T-cell (primary cell): Measurements from ENCODE around the gene GH2. TPM values are rescaled to one million over a fixed set of nuclear protein-coding genes. Genes with fewer than 3 reads are reported as not detected.
A peak's percentile ranks its signal among the peaks of the same experiment; 100 is the strongest.
"Not testable (repeated sequence)": the region's sequence is repeated elsewhere in the genome, so short reads cannot be mapped to it uniquely, and the experiment has no call there.

ENCODE experiments used
- ATAC-seq, 4 experiments: fragments of 200-7000 bp in 3 of 4; fragments of 150-1000 bp in 1 of 4; cut with Tn5 transposase; replicated peaks in 1 of 4; 1 replicate in 3 of 4; 2 replicates in 1 of 4; pipeline ENCODE4 v1.10.0; 2021; ENCODE audit warnings: moderate library complexity in 3 of 4, mild to moderate bottlenecking in 2 of 4, moderate number of reproducible peaks in 1 of 4
- CTCF ChIA-PET, 2 donors: fragments of 300-600 bp; sonication (Branson Sonifier 250); formaldehyde crosslinking; loops; one replicate each; lab custom pipeline; 2022; ENCODE audit warnings: antibody characterized with exemption in 2 of 2; lab: Charles Lee
- POLR2A ChIA-PET, 2 donors: fragments of 300-600 bp; sonication (Branson Sonifier 250); formaldehyde crosslinking; loops; one replicate each; lab custom pipeline; 2022; ENCODE audit warnings: antibody characterized with exemption in 2 of 2; lab: Charles Lee
- DNase-seq, 35 experiments: peaks; one replicate each; pipeline versions ENCODE4 v3.0.0 to v3.0.0-alpha.2; 2013 to 2023
- H3K27ac ChIP-seq: one replicate; pipeline ENCODE4 v1.5.1; 2013; ENCODE audit warnings: low read length
- H3K27me3 ChIP-seq, 2 experiments: replicated peaks in 1 of 2; 1 replicate in 1 of 2; 2 replicates in 1 of 2; pipeline versions ENCODE4 v1.6.1 to v1.7.0; 2013; ENCODE audit warnings: low read length in 1 of 2, mixed read lengths in 1 of 2; ENCODE audit not compliant: control insufficient read depth in 2 of 2, insufficient read depth in 2 of 2; ENCODE audit errors: extremely low read depth in 1 of 2
- H3K36me3 ChIP-seq, 2 donors: 1 replicate in 1 of 2; 2 replicates in 1 of 2; pipeline versions ENCODE4 v1.6.1 to v1.7.0; 2013; ENCODE audit warnings: low read length in 1 of 2; ENCODE audit not compliant: control insufficient read depth in 2 of 2, insufficient read depth in 1 of 2; ENCODE audit errors: extremely low read depth in 1 of 2
- H3K4me1 ChIP-seq, 2 experiments: 1 replicate in 1 of 2; 2 replicates in 1 of 2; pipeline versions ENCODE4 v1.6.1 to v1.7.0; 2013; ENCODE audit warnings: low read length in 2 of 2, mixed read lengths in 1 of 2; ENCODE audit not compliant: insufficient read depth in 2 of 2, control insufficient read depth in 1 of 2; ENCODE audit errors: extremely low read depth in 1 of 2
- H3K4me3 ChIP-seq, 2 donors: 1 replicate in 1 of 2; 2 replicates in 1 of 2; pipeline versions ENCODE4 v1.5.1 to v1.7.0; 2013; ENCODE audit warnings: mild to moderate bottlenecking in 2 of 2, low read length in 1 of 2, moderate library complexity in 1 of 2; ENCODE audit not compliant: control insufficient read depth in 1 of 2; ENCODE audit errors: extremely low read depth in 1 of 2
- H3K9me3 ChIP-seq: 2 replicates; pipeline ENCODE4 v1.7.0; 2013
- H3K27ac Mint-ChIP-seq, 2 donors: one replicate each; pipeline ENCODE4 v1.8.0; 2020 to 2021; ENCODE audit warnings: mild to moderate bottlenecking in 2 of 2, mixed read lengths in 2 of 2
- H3K27me3 Mint-ChIP-seq, 2 donors: one replicate each; pipeline ENCODE4 v1.8.0; 2021 to 2022; ENCODE audit warnings: mixed read lengths in 2 of 2
- H3K36me3 Mint-ChIP-seq: one replicate; pipeline ENCODE4 v1.8.0; 2021; ENCODE audit warnings: mixed read lengths
- H3K4me1 Mint-ChIP-seq, 3 donors: one replicate each; pipeline ENCODE4 v1.8.0; 2020 to 2022; ENCODE audit warnings: mixed read lengths in 3 of 3, mild to moderate bottlenecking in 1 of 3
- H3K4me3 Mint-ChIP-seq, 3 donors: one replicate each; pipeline ENCODE4 v1.8.0; 2020 to 2022; ENCODE audit warnings: mild to moderate bottlenecking in 3 of 3, mixed read lengths in 3 of 3, moderate library complexity in 3 of 3
- H3K9me3 Mint-ChIP-seq, 3 donors: one replicate each; pipeline ENCODE4 v1.8.0; 2020 to 2022; ENCODE audit warnings: mixed read lengths in 3 of 3
- WGBS: methylation state at CpG from one replicate; pipeline ENCODE4 v1.1.5; 2013; ENCODE audit warnings: missing lambda C conversion rate; ENCODE audit not compliant: insufficient coverage; 5-methylcytosine and 5-hydroxymethylcytosine counted together
- total RNA-seq, 35 experiments: library from RNA in 6 of 35; stranded (reverse) in 6 of 35; fragments of 120-200 nt in 1 of 35; gene quantifications; one replicate each; pipeline versions ENCODE4 v1.2.1 to v1.2.4 and lab custom pipeline; 2013 to 2026

Gene GH2
- total RNA-seq, 5 donors from 2014 or later (not counting 1 experiment from before 2014, with no cell fraction given), result not detected

DNA sequence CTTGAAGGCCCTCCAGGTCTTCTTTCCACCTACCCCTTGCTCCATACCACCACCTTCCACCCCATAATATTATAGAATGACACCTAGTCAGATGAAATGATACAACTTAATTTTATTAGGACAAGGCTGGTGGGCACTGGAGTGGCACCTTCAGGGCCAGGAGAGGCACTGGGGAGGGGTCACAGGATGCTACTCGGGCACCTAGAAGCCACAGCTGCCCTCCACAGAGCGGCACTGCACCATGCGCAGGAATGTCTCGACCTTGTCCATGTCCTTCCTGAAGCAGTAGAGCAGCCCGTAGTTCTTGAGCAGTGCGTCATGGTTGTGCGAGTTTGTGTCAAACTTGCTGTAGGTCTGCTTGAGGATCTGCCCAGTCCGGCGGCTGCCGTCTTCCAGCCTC, 13.1 kb upstream of the GH2 start:
- H3K4me3 Mint-ChIP-seq, result not testable (repeated sequence)

DNA sequence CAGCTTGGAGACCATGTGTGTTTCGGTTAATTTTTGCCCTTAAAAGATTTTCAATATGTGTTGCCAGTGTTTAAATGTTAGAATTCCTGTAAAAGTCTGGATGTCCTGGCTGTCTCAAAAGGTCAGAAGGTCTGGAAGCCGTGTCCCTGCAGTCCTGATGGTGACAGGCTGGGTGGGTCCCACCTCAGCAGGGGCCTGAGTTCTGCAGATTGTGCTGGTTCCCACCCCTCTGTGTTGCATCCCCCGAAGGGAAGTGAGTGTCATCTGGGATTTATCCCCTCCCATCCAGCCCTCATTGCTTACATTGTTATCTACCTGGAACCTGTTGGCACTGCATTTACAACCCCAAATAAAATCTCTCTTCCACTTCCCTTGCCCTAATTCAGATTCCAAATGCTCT, 12.3 kb upstream of the GH2 start:
- H3K27ac Mint-ChIP-seq, POLR2A ChIA-PET: not testable (repeated sequence)

More for the DNA sequence above, 13.1 kb upstream of the GH2 start:
- H3K4me3 ChIP-seq, H3K27ac Mint-ChIP-seq, H3K36me3 Mint-ChIP-seq, H3K4me1 Mint-ChIP-seq, POLR2A ChIA-PET, CTCF ChIA-PET, H3K9me3 Mint-ChIP-seq, H3K27ac ChIP-seq, H3K36me3 ChIP-seq, H3K27me3 Mint-ChIP-seq, H3K4me1 ChIP-seq, DNase-seq, ATAC-seq, H3K9me3 ChIP-seq, H3K27me3 ChIP-seq: not testable (repeated sequence)
- WGBS, result no CpG with 5 or more reads among the region's 10 CpGs

GRCh38 chr17:63892316-63893037, 10.7 kb upstream of the GH2 start:
- 100% methylated on average over 2 of the region's 11 CpGs for WGBS
- H3K4me1 ChIP-seq, DNase-seq, H3K36me3 Mint-ChIP-seq, ATAC-seq, H3K4me3 ChIP-seq, H3K4me3 Mint-ChIP-seq, H3K9me3 ChIP-seq, H3K9me3 Mint-ChIP-seq, POLR2A ChIA-PET, H3K4me1 Mint-ChIP-seq, H3K36me3 ChIP-seq, H3K27me3 Mint-ChIP-seq, H3K27ac Mint-ChIP-seq, H3K27ac ChIP-seq, CTCF ChIA-PET, H3K27me3 ChIP-seq: not testable (repeated sequence)

More for the DNA sequence above, 12.3 kb upstream of the GH2 start:
- H3K27me3 Mint-ChIP-seq, H3K27me3 ChIP-seq, H3K36me3 Mint-ChIP-seq, CTCF ChIA-PET, H3K36me3 ChIP-seq, H3K4me1 ChIP-seq, H3K9me3 Mint-ChIP-seq, H3K9me3 ChIP-seq, H3K27ac ChIP-seq, DNase-seq, H3K4me1 Mint-ChIP-seq, ATAC-seq, H3K4me3 ChIP-seq, H3K4me3 Mint-ChIP-seq: not testable (repeated sequence)
- WGBS, result 83% methylated on average over 1 of the region's 3 CpGs

DNA sequence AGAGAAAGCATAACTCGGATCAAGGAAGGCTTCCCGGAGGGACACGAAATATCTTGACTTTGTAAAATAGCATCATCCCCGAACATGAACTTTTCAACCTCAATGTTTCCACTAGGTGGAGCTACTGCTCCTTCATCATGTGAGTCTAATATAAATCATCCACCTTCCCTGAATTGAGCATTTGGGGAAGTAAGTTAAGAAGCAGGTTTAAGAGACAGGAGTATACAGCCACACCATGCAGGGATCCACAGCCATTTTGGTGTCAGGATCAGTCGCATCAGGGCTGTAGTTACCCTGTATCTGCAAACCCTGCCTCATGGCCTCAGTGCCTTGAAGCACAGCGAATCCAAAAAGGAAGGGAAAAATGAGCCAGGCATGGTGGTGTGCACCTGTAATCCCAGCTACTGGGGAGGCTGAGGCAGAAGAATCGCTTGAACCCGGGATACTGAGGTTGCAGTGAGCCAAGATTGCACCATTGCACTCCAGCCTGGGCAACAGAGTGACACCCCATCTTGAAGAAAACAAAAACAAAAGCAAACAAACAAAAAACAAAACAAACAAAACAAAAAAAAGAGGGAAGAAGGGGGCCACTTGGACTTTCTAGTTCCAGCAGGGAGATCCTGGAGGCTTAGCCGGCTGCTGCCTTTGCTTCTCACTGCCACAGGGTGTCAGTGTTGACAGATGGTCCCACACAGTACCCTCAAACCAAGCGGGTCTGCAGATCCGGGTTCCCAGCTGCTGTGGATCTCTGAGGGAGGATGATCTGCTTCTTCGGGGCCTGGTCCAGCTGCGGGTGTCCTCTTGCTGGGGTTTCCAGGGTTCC, 7.5 kb upstream of the GH2 start:
- H3K9me3 ChIP-seq, H3K36me3 Mint-ChIP-seq, H3K36me3 ChIP-seq, H3K4me3 ChIP-seq, H3K27ac Mint-ChIP-seq, H3K27me3 Mint-ChIP-seq, POLR2A ChIA-PET, H3K27me3 ChIP-seq, H3K4me1 Mint-ChIP-seq, H3K9me3 Mint-ChIP-seq, H3K4me1 ChIP-seq, H3K4me3 Mint-ChIP-seq, H3K27ac ChIP-seq: not testable (repeated sequence)
- peak in 3 of 4 experiments; percentile 65 to 69 (median 68) for ATAC-seq
- CTCF ChIA-PET, result interaction anchor here (0.5 to 1.2 kb wide), 10 partner anchors 23 to 563 kb away, joined by 3 to 7 read pairs (median 3); partner anchors contain the start of gene GH1 (in 1 of the 2)
- 17% methylated on average over 4 of the region's 13 CpGs for WGBS
- peak in 3 of 35 experiments; percentile 17 to 50 (median 40) for DNase-seq

DNA sequence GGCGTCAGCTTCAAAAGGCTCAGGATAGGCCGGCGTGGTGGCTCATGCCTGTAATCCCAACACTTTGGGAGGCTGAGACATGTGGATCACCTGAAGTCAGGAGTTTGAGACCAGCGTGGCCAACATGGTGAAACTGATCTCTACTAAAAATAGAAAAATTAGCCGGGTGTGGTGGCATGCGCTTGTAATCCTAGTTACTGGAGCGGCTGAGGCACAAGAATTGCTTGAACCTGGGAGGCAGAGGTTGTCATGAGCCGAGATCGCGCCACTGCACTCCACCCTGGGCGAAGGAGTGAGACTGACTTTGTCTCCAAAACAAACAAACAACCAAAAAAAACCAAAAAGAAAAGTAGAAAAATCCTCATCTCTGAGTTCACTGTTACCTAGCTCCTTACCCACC, 3.4 kb upstream of the GH2 start:
- H3K4me1 ChIP-seq, H3K9me3 Mint-ChIP-seq, ATAC-seq, H3K27ac ChIP-seq, POLR2A ChIA-PET, CTCF ChIA-PET, H3K27ac Mint-ChIP-seq, H3K4me1 Mint-ChIP-seq, H3K4me3 ChIP-seq, H3K27me3 Mint-ChIP-seq, H3K36me3 Mint-ChIP-seq, H3K4me3 Mint-ChIP-seq, H3K9me3 ChIP-seq, H3K36me3 ChIP-seq, DNase-seq: not testable (repeated sequence)
- WGBS, result 89% methylated on average over 8 of the region's 11 CpGs
- H3K27me3 ChIP-seq, result peaks cover 0 to 22% of the 10 kb centered on the region in 2 experiments

- H3K27ac ChIP-seq, H3K4me1 Mint-ChIP-seq, H3K4me3 Mint-ChIP-seq, H3K9me3 ChIP-seq, H3K36me3 ChIP-seq, ATAC-seq, H3K9me3 Mint-ChIP-seq, H3K4me3 ChIP-seq, H3K27me3 Mint-ChIP-seq, DNase-seq, H3K27ac Mint-ChIP-seq, H3K36me3 Mint-ChIP-seq, H3K4me1 ChIP-seq: not testable (repeated sequence)
- H3K27me3 ChIP-seq, result peaks cover 0 to 15% of the 10 kb centered on the region in 2 experiments
- WGBS, result 63% methylated on average over 2 of the region's 9 CpGs
- ChIA-PET CTCF (interaction anchor here (0.6 to 0.7 kb wide), 3 partner anchors 14 to 511 kb away, joined by 3 to 5 read pairs (median 4); no protein-coding TSS in a partner anchor), POLR2A (interaction anchor here (0.6 kb wide), 2 partner anchors 105 to 818 kb away, joined by 3 read pairs; no protein-coding TSS in a partner anchor)
Observed at GRCh38 chr17:63882626-63883126, 932 bp upstream of the GH2 start.
